Measurements from ENCODE around the gene MRPL14.

MRPL14 gene

DNA sequence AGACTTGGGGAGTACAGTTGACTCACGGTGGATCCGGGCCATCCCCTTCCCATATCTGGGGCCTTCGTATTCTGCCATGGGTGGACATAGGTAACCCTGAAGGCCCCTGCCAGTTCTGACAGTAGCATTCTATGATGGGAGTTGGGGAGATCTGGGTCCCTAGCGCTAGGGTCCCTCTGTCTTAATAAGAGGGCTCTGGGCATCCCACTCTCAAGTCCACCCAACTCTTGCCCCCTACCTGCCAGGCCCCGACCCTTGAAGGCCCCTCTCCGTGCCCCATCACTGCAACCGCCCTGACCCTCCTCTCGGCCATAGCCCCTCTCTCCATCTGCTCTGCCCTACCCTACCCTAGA, 24.8 kb upstream of the MRPL14 start:
- no peaks in the 10 kb centered on the region for H3K27me3 ChIP-seq (ENCODE audit: insufficient read depth, low read length, poor library complexity)
- H3K23ac ChIP-seq (ENCODE audit: low read length): no peak overlapping the region
- no peak overlapping the region for H2BK15ac ChIP-seq (replicated peaks; ENCODE audit: low read depth)
- H3K4me3 ChIP-seq (ENCODE audit: low read length): no peak overlapping the region
- no peak overlapping the region for H2BK120ac ChIP-seq (ENCODE audit: low read depth, low read length)
- DNase-seq: no peak
- H3K18ac ChIP-seq (ENCODE audit: low read length): no peak overlapping the region
- no peaks in the 10 kb centered on the region for H3K4me1 ChIP-seq (ENCODE audit: control insufficient read depth, low read depth, low read length)
- no peak overlapping the region for H4K5ac ChIP-seq (ENCODE audit: low read length)
- H3K79me2 ChIP-seq (ENCODE audit: control insufficient read depth, insufficient read depth, low read length): no peaks in the 10 kb centered on the region
- H2BK5ac ChIP-seq (ENCODE audit: low read length): no peak overlapping the region
- H3K9ac ChIP-seq (ENCODE audit: low read length): no peak overlapping the region
- H2AK5ac ChIP-seq (ENCODE audit: low read length): no peak overlapping the region
- no peak overlapping the region for H4K8ac ChIP-seq (ENCODE audit: low read depth, low read length)
- no peak overlapping the region for H3K4ac ChIP-seq (ENCODE audit: low read depth, low read length)
- no peak overlapping the region for H3K56ac ChIP-seq (ENCODE audit: low read length)
- H3K36me3 ChIP-seq (ENCODE audit: control insufficient read depth, insufficient read depth, low read length): no peaks in the 10 kb centered on the region
- no peaks in the 10 kb centered on the region for H3K79me1 ChIP-seq (ENCODE audit: low read length)
- H3K27ac ChIP-seq (ENCODE audit: low read depth, low read length): no peak overlapping the region
- WGBS (ENCODE audit: extremely low coverage, insufficient coverage, low lambda C conversion rate): no CpG with 5 or more reads among the region's 8 CpGs
- no peak overlapping the region for H3K4me2 ChIP-seq (ENCODE audit: low read length)

DNA sequence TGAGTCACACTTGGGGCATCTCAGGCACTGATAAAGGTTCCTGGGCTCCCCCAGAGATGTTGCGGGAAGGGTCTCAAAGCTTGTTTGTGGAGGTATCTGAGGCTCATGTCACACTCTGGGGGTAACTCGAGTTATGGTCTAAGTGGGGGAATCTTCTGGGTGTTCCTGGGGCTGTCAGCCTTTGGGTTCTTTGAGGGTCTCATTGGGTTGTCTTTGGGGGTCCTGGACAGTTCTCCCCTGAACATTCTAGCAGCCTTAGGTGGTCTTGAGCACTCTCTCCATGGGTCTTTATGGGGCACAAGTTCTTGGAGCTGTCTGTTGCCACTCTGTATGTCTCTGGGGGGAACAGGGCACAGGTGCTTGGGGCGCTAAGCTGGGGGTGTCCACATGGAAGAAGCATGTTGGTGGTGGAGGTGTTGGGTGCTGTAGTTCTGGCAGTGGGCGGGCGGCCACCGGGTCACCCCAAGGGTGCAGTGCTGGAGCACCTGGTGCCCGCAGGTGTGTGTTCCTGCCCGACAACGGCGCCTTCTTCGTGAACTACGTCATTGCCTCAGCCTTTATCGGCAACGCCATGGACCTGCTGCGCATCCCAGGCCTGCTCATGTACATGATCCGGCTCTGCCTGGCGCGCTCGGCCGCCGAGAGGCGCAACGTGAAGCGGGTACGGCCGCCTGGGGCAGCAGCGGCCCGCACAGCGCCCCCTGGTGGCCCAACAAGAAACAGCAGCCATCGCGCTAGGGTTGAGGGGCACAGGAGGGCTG, 24.3 kb upstream of the MRPL14 start:
- Histone ChIP-seq H3K56ac (ENCODE audit: low read length) (no peak overlapping the region), H3K4me2 (ENCODE audit: low read length) (no peak overlapping the region), H3K4me3 (ENCODE audit: low read length) (no peak overlapping the region), H3K18ac (ENCODE audit: low read length) (no peak overlapping the region), H3K36me3 (ENCODE audit: control insufficient read depth, insufficient read depth, low read length) (no peaks in the 10 kb centered on the region), H3K9ac (ENCODE audit: low read length) (no peak overlapping the region), H3K4me1 (ENCODE audit: control insufficient read depth, low read depth, low read length) (no peaks in the 10 kb centered on the region), H3K79me2 (ENCODE audit: control insufficient read depth, insufficient read depth, low read length) (no peaks in the 10 kb centered on the region), H2BK15ac (replicated peaks; ENCODE audit: low read depth) (no peak overlapping the region), H4K8ac (ENCODE audit: low read depth, low read length) (no peak overlapping the region), H4K5ac (ENCODE audit: low read length) (no peak overlapping the region), H2BK120ac (ENCODE audit: low read depth, low read length) (no peak overlapping the region), H3K4ac (ENCODE audit: low read depth, low read length) (no peak overlapping the region), H3K79me1 (ENCODE audit: low read length) (no peaks in the 10 kb centered on the region), H3K23ac (ENCODE audit: low read length) (no peak overlapping the region), H3K27ac (ENCODE audit: low read depth, low read length) (no peak overlapping the region), H2AK5ac (ENCODE audit: low read length) (no peak overlapping the region), H2BK5ac (ENCODE audit: low read length) (no peak overlapping the region), H3K27me3 (ENCODE audit: insufficient read depth, low read length, poor library complexity) (no peaks in the 10 kb centered on the region)
- no CpG with 5 or more reads among the region's 31 CpGs for WGBS (ENCODE audit: extremely low coverage, insufficient coverage, low lambda C conversion rate)
- DNase-seq: peak; percentile 74

DNA sequence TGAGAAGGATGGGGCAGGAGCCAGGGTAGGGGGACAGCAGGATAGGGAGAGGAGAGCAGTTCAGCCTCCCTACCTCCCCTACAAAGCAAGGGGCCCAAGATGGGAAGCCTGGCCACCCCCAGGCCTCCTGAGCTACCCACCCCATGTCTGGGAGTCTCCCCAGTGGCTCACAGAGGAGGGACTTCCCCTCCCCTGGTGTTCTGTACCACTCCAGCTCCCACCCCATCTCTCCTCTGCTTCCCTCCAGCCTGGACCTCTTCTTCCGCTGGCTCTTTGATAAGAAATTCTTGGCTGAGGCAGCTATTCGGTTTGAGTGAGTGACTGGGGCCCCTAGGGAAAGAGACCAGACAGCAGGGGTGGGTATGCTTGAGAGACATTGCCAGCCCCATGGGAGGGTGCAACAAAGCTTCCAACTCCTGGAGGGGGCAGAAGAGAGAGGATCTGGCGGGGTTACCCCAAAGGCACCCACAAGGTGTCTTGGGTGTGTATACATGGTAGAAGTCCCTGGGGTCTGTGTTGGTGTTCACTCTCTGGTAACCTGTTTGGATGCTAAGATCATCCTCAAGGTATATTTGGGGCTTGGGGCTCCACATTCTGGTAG, 23.2 kb upstream of the MRPL14 start:
- Histone ChIP-seq H3K56ac (ENCODE audit: low read length) (no peak overlapping the region), H3K4me1 (ENCODE audit: control insufficient read depth, low read depth, low read length) (no peaks in the 10 kb centered on the region), H2AK5ac (ENCODE audit: low read length) (no peak overlapping the region), H3K4me3 (ENCODE audit: low read length) (no peak overlapping the region), H3K36me3 (ENCODE audit: control insufficient read depth, insufficient read depth, low read length) (no peaks in the 10 kb centered on the region), H3K79me1 (ENCODE audit: low read length) (no peaks in the 10 kb centered on the region), H3K4ac (ENCODE audit: low read depth, low read length) (no peak overlapping the region), H3K4me2 (ENCODE audit: low read length) (no peak overlapping the region), H2BK120ac (ENCODE audit: low read depth, low read length) (no peak overlapping the region), H3K27me3 (ENCODE audit: insufficient read depth, low read length, poor library complexity) (no peaks in the 10 kb centered on the region), H2BK5ac (ENCODE audit: low read length) (no peak overlapping the region), H3K23ac (ENCODE audit: low read length) (no peak overlapping the region), H4K8ac (ENCODE audit: low read depth, low read length) (no peak overlapping the region), H3K79me2 (ENCODE audit: control insufficient read depth, insufficient read depth, low read length) (no peaks in the 10 kb centered on the region), H4K5ac (ENCODE audit: low read length) (no peak overlapping the region), H3K27ac (ENCODE audit: low read depth, low read length) (no peak overlapping the region), H3K9ac (ENCODE audit: low read length) (no peak overlapping the region), H2BK15ac (replicated peaks; ENCODE audit: low read depth) (no peak overlapping the region), H3K18ac (ENCODE audit: low read length) (no peak overlapping the region)
- no CpG with 5 or more reads among the region's 3 CpGs for WGBS (ENCODE audit: extremely low coverage, insufficient coverage, low lambda C conversion rate)
- no peak for DNase-seq

DNA sequence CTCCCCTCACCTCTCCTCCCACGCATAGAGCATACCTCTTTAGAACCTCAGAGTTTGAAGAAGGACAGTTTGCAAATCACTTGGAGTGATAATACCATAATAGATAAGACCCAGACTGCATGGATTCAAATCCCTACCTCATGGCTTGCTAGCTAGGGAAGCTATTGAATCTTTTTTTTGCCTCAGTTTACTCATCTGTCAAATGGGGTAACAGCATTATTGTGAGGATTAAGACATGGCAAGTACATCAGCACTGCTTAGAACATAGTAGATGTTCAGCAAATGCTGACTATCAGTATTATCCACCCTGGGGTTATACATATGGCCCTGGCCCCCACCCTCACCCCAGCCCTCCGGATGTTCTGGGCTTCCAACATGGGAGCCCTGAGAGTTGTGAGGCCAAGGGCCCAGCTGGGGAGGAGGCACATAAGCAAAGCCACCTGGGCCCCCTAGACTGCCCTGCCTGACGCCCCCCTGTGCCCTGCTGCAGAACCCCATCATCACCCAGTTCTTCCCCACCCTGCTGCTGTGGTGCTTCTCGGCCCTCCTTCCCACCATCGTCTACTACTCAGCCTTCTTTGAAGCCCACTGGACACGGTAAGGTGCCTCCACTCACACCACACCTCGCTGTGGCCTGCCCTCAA, 22.2 kb upstream of the MRPL14 start:
- Histone ChIP-seq H2BK120ac (ENCODE audit: low read depth, low read length) (no peak overlapping the region), H4K5ac (ENCODE audit: low read length) (no peak overlapping the region), H3K4me1 (ENCODE audit: control insufficient read depth, low read depth, low read length) (no peaks in the 10 kb centered on the region), H3K56ac (ENCODE audit: low read length) (no peak overlapping the region), H3K27me3 (ENCODE audit: insufficient read depth, low read length, poor library complexity) (no peaks in the 10 kb centered on the region), H3K18ac (ENCODE audit: low read length) (no peak overlapping the region), H3K4me2 (ENCODE audit: low read length) (no peak overlapping the region), H3K27ac (ENCODE audit: low read depth, low read length) (no peak overlapping the region), H3K23ac (ENCODE audit: low read length) (no peak overlapping the region), H3K79me2 (ENCODE audit: control insufficient read depth, insufficient read depth, low read length) (no peaks in the 10 kb centered on the region), H3K4me3 (ENCODE audit: low read length) (no peak overlapping the region), H3K36me3 (ENCODE audit: control insufficient read depth, insufficient read depth, low read length) (no peaks in the 10 kb centered on the region), H3K79me1 (ENCODE audit: low read length) (no peaks in the 10 kb centered on the region), H3K9ac (ENCODE audit: low read length) (no peak overlapping the region), H2BK15ac (replicated peaks; ENCODE audit: low read depth) (no peak overlapping the region), H4K8ac (ENCODE audit: low read depth, low read length) (no peak overlapping the region), H3K4ac (ENCODE audit: low read depth, low read length) (no peak overlapping the region), H2BK5ac (ENCODE audit: low read length) (no peak overlapping the region), H2AK5ac (ENCODE audit: low read length) (no peak overlapping the region)
- no peak for DNase-seq
- WGBS (ENCODE audit: extremely low coverage, insufficient coverage, low lambda C conversion rate): no CpG with 5 or more reads among the region's 7 CpGs

DNA sequence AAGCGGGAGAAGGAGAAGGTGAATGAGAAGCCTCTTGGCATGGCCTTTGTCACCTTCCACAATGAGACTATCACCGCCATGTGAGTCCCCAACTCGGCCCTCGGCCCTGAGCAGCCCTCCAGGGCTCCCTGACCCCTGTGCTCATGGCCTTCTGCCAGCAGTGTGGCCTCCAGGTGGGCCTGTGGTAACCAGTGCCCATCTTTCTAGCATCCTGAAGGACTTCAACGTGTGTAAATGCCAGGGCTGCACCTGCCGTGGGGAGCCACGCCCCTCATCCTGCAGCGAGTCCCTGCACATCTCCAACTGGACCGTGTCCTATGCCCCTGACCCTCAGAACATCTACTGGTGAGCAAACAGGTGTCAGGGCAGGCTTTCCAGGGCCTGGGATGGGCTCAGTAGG, 21.1 kb upstream of the MRPL14 start:
- no peak overlapping the region for H3K4ac ChIP-seq (ENCODE audit: low read depth, low read length)
- H2AK5ac ChIP-seq (ENCODE audit: low read length): no peak overlapping the region
- no peak for DNase-seq
- no peak overlapping the region for H3K27ac ChIP-seq (ENCODE audit: low read depth, low read length)
- no peak overlapping the region for H2BK5ac ChIP-seq (ENCODE audit: low read length)
- H3K9ac ChIP-seq (ENCODE audit: low read length): no peak overlapping the region
- H3K27me3 ChIP-seq (ENCODE audit: insufficient read depth, low read length, poor library complexity): no peaks in the 10 kb centered on the region
- H2BK120ac ChIP-seq (ENCODE audit: low read depth, low read length): no peak overlapping the region
- no peaks in the 10 kb centered on the region for H3K79me1 ChIP-seq (ENCODE audit: low read length)
- H3K56ac ChIP-seq (ENCODE audit: low read length): no peak overlapping the region
- H3K4me2 ChIP-seq (ENCODE audit: low read length): no peak overlapping the region
- WGBS (ENCODE audit: extremely low coverage, insufficient coverage, low lambda C conversion rate): no CpG with 5 or more reads among the region's 9 CpGs
- H4K8ac ChIP-seq (ENCODE audit: low read depth, low read length): no peak overlapping the region
- no peak overlapping the region for H2BK15ac ChIP-seq (replicated peaks; ENCODE audit: low read depth)
- no peak overlapping the region for H3K4me3 ChIP-seq (ENCODE audit: low read length)
- H3K4me1 ChIP-seq (ENCODE audit: control insufficient read depth, low read depth, low read length): no peaks in the 10 kb centered on the region
- H3K79me2 ChIP-seq (ENCODE audit: control insufficient read depth, insufficient read depth, low read length): no peaks in the 10 kb centered on the region
- no peaks in the 10 kb centered on the region for H3K36me3 ChIP-seq (ENCODE audit: control insufficient read depth, insufficient read depth, low read length)
- H3K18ac ChIP-seq (ENCODE audit: low read length): no peak overlapping the region
- H3K23ac ChIP-seq (ENCODE audit: low read length): no peak overlapping the region
- H4K5ac ChIP-seq (ENCODE audit: low read length): no peak overlapping the region

Data from mesendoderm (in vitro differentiated cells).